Naive B cell (primary cell): Measurements from ENCODE around the gene SPCS3. TPM values are rescaled to one million over a fixed set of nuclear protein-coding genes. Genes with fewer than 3 reads are reported as not detected.
"Not testable (repeated sequence)": the region's sequence is repeated elsewhere in the genome, so short reads cannot be mapped to it uniquely, and the experiment has no call there.

Experiments
- ATAC-seq, 2 donors: fragments of 150-1000 bp; cut with Tn5 transposase; 2 replicates each; pipeline ENCODE4 v1.10.0; 2021; ENCODE audit warnings: low read depth in 2 of 2, mild to moderate bottlenecking in 2 of 2, moderate library complexity in 2 of 2
- DNase-seq: peaks from one replicate; pipeline ENCODE4 v3.0.0; 2022
- H3K27ac Mint-ChIP-seq, 6 donors: one replicate each; pipeline ENCODE4 v1.8.0; 2020 to 2022; ENCODE audit warnings: mild to moderate bottlenecking in 6 of 6, mixed read lengths in 6 of 6, moderate library complexity in 5 of 6, inconsistent platforms in 2 of 6
- H3K27me3 Mint-ChIP-seq, 3 donors: one replicate each; pipeline ENCODE4 v1.8.0; 2021 to 2022; ENCODE audit warnings: mixed read lengths in 3 of 3, mild to moderate bottlenecking in 1 of 3
- H3K36me3 Mint-ChIP-seq, 2 donors: one replicate each; pipeline ENCODE4 v1.8.0; 2020 to 2022; ENCODE audit warnings: mixed read lengths in 2 of 2, inconsistent platforms in 1 of 2, mild to moderate bottlenecking in 1 of 2
- H3K4me1 Mint-ChIP-seq, 3 donors: one replicate each; pipeline ENCODE4 v1.8.0; 2020 to 2022; ENCODE audit warnings: mixed read lengths in 3 of 3, inconsistent platforms in 1 of 3, mild to moderate bottlenecking in 1 of 3, moderate library complexity in 1 of 3
- H3K4me3 Mint-ChIP-seq, 8 donors: one replicate each; pipeline ENCODE4 v1.8.0; 2020 to 2022; ENCODE audit warnings: mild to moderate bottlenecking in 8 of 8, mixed read lengths in 8 of 8, moderate library complexity in 8 of 8, inconsistent platforms in 2 of 8
- H3K9me3 Mint-ChIP-seq, 7 donors: one replicate each; pipeline ENCODE4 v1.8.0; 2020 to 2022; ENCODE audit warnings: mixed read lengths in 7 of 7, mild to moderate bottlenecking in 5 of 7, inconsistent platforms in 2 of 7, moderate library complexity in 1 of 7
- polyA plus RNA-seq, 6 donors: library from polyadenylated mRNA; unstranded; fragments of 300-500 nt; fragmentation: Illumina TruSeq; gene quantifications; one replicate each; pipeline ENCODE4 v1.2.3, GENCODE V29; 2021; ENCODE audit warnings: low read depth in 6 of 6

The SPCS3 gene
- polyA plus RNA-seq, 6 donors from 2014 or later = 32.8 to 56.8 (median 38.0) TPM

GRCh38 chr4:176339936-176340761, 20.4 kb downstream of the SPCS3 start:
- Mint-ChIP-seq H3K36me3 (peaks cover 7 to 10% of the 10 kb centered on the region in 2 donors), H3K9me3 (peaks cover 6 to 23% (median 16%) of the 10 kb centered on the region in 7 donors), H3K27me3 (no peaks in the 10 kb centered on the region), H3K4me1 (no peaks in the 10 kb centered on the region), H3K4me3 (no peak overlapping the region), H3K27ac (peak overlapping the region in 1 of 6 donors; percentile 77)
- DNase-seq (no peak), ATAC-seq (no peak)

- no peak overlapping the region for H3K4me3 Mint-ChIP-seq
- DNase-seq = peak; percentile 12
Observed at GRCh38 chr4:176340871-176341685, 21.3 kb downstream of the SPCS3 start.

GRCh38 chr4:176342384-176342783, 22.6 kb downstream of the SPCS3 start:
- no peak for DNase-seq
- no peak for ATAC-seq
- H3K36me3 Mint-ChIP-seq = peaks cover 7 to 10% of the 10 kb centered on the region in 2 donors
- peaks cover 6 to 31% (median 22%) of the 10 kb centered on the region in 7 donors for H3K9me3 Mint-ChIP-seq
- H3K4me3 Mint-ChIP-seq = no peak overlapping the region
- no peaks in the 10 kb centered on the region for H3K4me1 Mint-ChIP-seq
- no peak overlapping the region for H3K27ac Mint-ChIP-seq
- no peaks in the 10 kb centered on the region for H3K27me3 Mint-ChIP-seq

More at GRCh38 chr4:176340871-176341685, 21.3 kb downstream of the SPCS3 start:
- Mint-ChIP-seq H3K4me1 (no peaks in the 10 kb centered on the region), H3K9me3 (peaks cover 6 to 31% (median 22%) of the 10 kb centered on the region in 7 donors), H3K27ac (peak overlapping the region in 1 of 6 donors; percentile 58), H3K27me3 (no peaks in the 10 kb centered on the region), H3K36me3 (peaks cover 7 to 10% of the 10 kb centered on the region in 2 donors)
- peak in 1 of 2 donors; percentile 32 for ATAC-seq

- ATAC-seq (no peak), DNase-seq (no peak)
- Mint-ChIP-seq H3K4me3 (no peak overlapping the region), H3K36me3 (peaks cover 7 to 10% of the 10 kb centered on the region in 2 donors), H3K27ac (no peak overlapping the region), H3K9me3 (peaks cover 6 to 31% (median 22%) of the 10 kb centered on the region in 7 donors), H3K27me3 (no peaks in the 10 kb centered on the region), H3K4me1 (no peaks in the 10 kb centered on the region)
Observed at GRCh38 chr4:176343286-176343685, 23.5 kb downstream of the SPCS3 start.

GRCh38 chr4:176345346-176345745, 25.6 kb downstream of the SPCS3 start:
- H3K27me3 Mint-ChIP-seq, ATAC-seq, H3K4me3 Mint-ChIP-seq, H3K27ac Mint-ChIP-seq, DNase-seq, H3K4me1 Mint-ChIP-seq: not testable (repeated sequence)
- Mint-ChIP-seq H3K9me3 (peaks cover 8 to 32% (median 25%) of the 10 kb centered on the region in 7 donors), H3K36me3 (peaks cover 17 to 23% of the 10 kb centered on the region in 2 donors)

- H3K27me3 Mint-ChIP-seq, ATAC-seq, DNase-seq, H3K4me1 Mint-ChIP-seq, H3K27ac Mint-ChIP-seq, H3K4me3 Mint-ChIP-seq: not testable (repeated sequence)
- Mint-ChIP-seq H3K9me3 (peaks cover 9 to 36% (median 27%) of the 10 kb centered on the region in 7 donors), H3K36me3 (peaks cover 17 to 33% of the 10 kb centered on the region in 2 donors)
Observed at GRCh38 chr4:176346836-176347235, 27.1 kb downstream of the SPCS3 start.

- DNase-seq (no peak), ATAC-seq (no peak)
- Mint-ChIP-seq H3K4me3 (no peak overlapping the region), H3K4me1 (no peaks in the 10 kb centered on the region), H3K27ac (no peak overlapping the region), H3K36me3 (peaks cover 21 to 23% of the 10 kb centered on the region in 2 donors), H3K27me3 (no peaks in the 10 kb centered on the region), H3K9me3 (peaks cover 3 to 26% (median 7%) of the 10 kb centered on the region in 7 donors)
Observed at GRCh38 chr4:176350671-176351070, 30.9 kb downstream of the SPCS3 start.

- H3K36me3 Mint-ChIP-seq = peaks cover 11% of the 10 kb centered on the region in 2 donors
- H3K9me3 Mint-ChIP-seq = peaks cover 0 to 14% (median 3%) of the 10 kb centered on the region in 7 donors
- H3K4me3 Mint-ChIP-seq = no peak overlapping the region
- ATAC-seq (no peak), DNase-seq (no peak)
- H3K4me1 Mint-ChIP-seq = no peaks in the 10 kb centered on the region
- no peaks in the 10 kb centered on the region for H3K27me3 Mint-ChIP-seq
- no peak overlapping the region for H3K27ac Mint-ChIP-seq
Observed at GRCh38 chr4:176354884-176355283, 35.1 kb downstream of the SPCS3 start.

GRCh38 chr4:176357359-176358082, 37.8 kb downstream of the SPCS3 start:
- peaks cover 0 to 14% (median 0%) of the 10 kb centered on the region in 7 donors for H3K9me3 Mint-ChIP-seq
- no peak for DNase-seq
- ATAC-seq = no peak
- H3K4me1 Mint-ChIP-seq = no peaks in the 10 kb centered on the region
- H3K27ac Mint-ChIP-seq = peak overlapping the region in 1 of 6 donors; percentile 53
- H3K27me3 Mint-ChIP-seq = no peaks in the 10 kb centered on the region
- H3K36me3 Mint-ChIP-seq = peaks cover 0 to 11% of the 10 kb centered on the region in 2 donors
- no peak overlapping the region for H3K4me3 Mint-ChIP-seq

GRCh38 chr4:176358083-176358469, 38.3 kb downstream of the SPCS3 start:
- H3K36me3 Mint-ChIP-seq = peaks cover 0 to 7% of the 10 kb centered on the region in 2 donors
- H3K4me1 Mint-ChIP-seq = no peaks in the 10 kb centered on the region
- H3K4me3 Mint-ChIP-seq = no peak overlapping the region
- ATAC-seq (no peak), DNase-seq (no peak)
- H3K9me3 Mint-ChIP-seq = peaks cover 0 to 10% (median 0%) of the 10 kb centered on the region in 7 donors
- no peaks in the 10 kb centered on the region for H3K27me3 Mint-ChIP-seq
- no peak overlapping the region for H3K27ac Mint-ChIP-seq

- H3K4me1 Mint-ChIP-seq = no peaks in the 10 kb centered on the region
- H3K4me3 Mint-ChIP-seq = no peak overlapping the region
- H3K27ac Mint-ChIP-seq = no peak overlapping the region
- H3K9me3 Mint-ChIP-seq = no peaks in the 10 kb centered on the region
- ATAC-seq (no peak), DNase-seq (no peak)
- H3K27me3 Mint-ChIP-seq = no peaks in the 10 kb centered on the region
- no peaks in the 10 kb centered on the region for H3K36me3 Mint-ChIP-seq
Observed at GRCh38 chr4:176359590-176359989, 39.8 kb downstream of the SPCS3 start.

- no peaks in the 10 kb centered on the region for H3K36me3 Mint-ChIP-seq
- H3K27me3 Mint-ChIP-seq = peaks cover 0 to 5% (median 0%) of the 10 kb centered on the region in 3 donors
- no peaks in the 10 kb centered on the region for H3K4me1 Mint-ChIP-seq
- DNase-seq = no peak
- H3K4me3 Mint-ChIP-seq = no peak overlapping the region
- peaks cover 0 to 7% (median 0%) of the 10 kb centered on the region in 7 donors for H3K9me3 Mint-ChIP-seq
- no peak overlapping the region for H3K27ac Mint-ChIP-seq
- no peak for ATAC-seq
Observed at GRCh38 chr4:176360446-176360845, 40.7 kb downstream of the SPCS3 start.

- H3K9me3 Mint-ChIP-seq = peaks cover 3 to 29% (median 18%) of the 10 kb centered on the region in 7 donors
- DNase-seq (no peak), ATAC-seq (no peak)
- H3K4me1 Mint-ChIP-seq = no peaks in the 10 kb centered on the region
- H3K27me3 Mint-ChIP-seq = peaks cover 4 to 23% (median 9%) of the 10 kb centered on the region in 3 donors
- no peaks in the 10 kb centered on the region for H3K36me3 Mint-ChIP-seq
- H3K27ac Mint-ChIP-seq = no peak overlapping the region
- H3K4me3 Mint-ChIP-seq = no peak overlapping the region
Observed at GRCh38 chr4:176363072-176363471, 43.3 kb downstream of the SPCS3 start.
